PC-3 (cell line): ENCODE results near the gene RPL29. TPM values are rescaled to one million over a fixed set of nuclear protein-coding genes. Genes with fewer than 3 reads are reported as not detected.
A peak's percentile ranks its signal among the peaks of the same experiment; 100 is the strongest.

Experiments used
- ATAC-seq: fragments of 200-7000 bp; cut with Tn5 transposase; 2 replicates; pipeline ENCODE4 v1.9.1; 2020; ENCODE audit warnings: mild to moderate bottlenecking, moderate library complexity
- BruUV-seq: library from RNA; stranded (reverse); fragments of 400-500 nt; replicated peaks from 2 replicates; lab custom pipeline; 2021; lab: Mats Ljungman, UMichigan
- CTCF ChIA-PET: fragments of 300-600 bp; sonication (Branson Sonifier 250); formaldehyde crosslinking; loops from one replicate; lab custom pipeline; 2022; ENCODE audit warnings: antibody characterized with exemption; lab: Charles Lee
- POLR2A ChIA-PET: fragments of 300-600 bp; sonication (Branson Sonifier 250); formaldehyde crosslinking; loops from one replicate; lab custom pipeline; 2022; ENCODE audit warnings: antibody characterized with exemption; ENCODE audit not compliant: unreplicated experiment; lab: Charles Lee
- DNase-seq: peaks from one replicate; pipeline ENCODE4 v3.0.0-alpha.2; 2015
- H2AFZ ChIP-seq: fragments of 300-600 bp; sonication (generic); 2 replicates; pipeline ENCODE4 v1.6.0; 2016; ENCODE audit warnings: antibody characterized with exemption, low read length
- H3F3A ChIP-seq: fragments of 300-600 bp; sonication (generic); one replicate; pipeline ENCODE4 v1.6.0; 2017; ENCODE audit warnings: antibody characterized with exemption, low read length, control low read depth, mild to moderate bottlenecking; ENCODE audit not compliant: unreplicated experiment
- H3K27ac ChIP-seq: fragments of 300-600 bp; sonication (generic); 2 replicates; pipeline ENCODE4 v1.5.1; 2016; ENCODE audit warnings: mild to moderate bottlenecking, low read length
- H3K27me3 ChIP-seq: fragments of 300-600 bp; sonication (generic); 2 replicates; pipeline ENCODE4 v1.6.1; 2016; ENCODE audit warnings: low read length, mixed read lengths
- H3K36me3 ChIP-seq: fragments of 300-600 bp; sonication (generic); 2 replicates; pipeline ENCODE4 v1.6.1; 2016; ENCODE audit warnings: low read depth, mixed run types, low read length, mixed read lengths
- H3K4me1 ChIP-seq: fragments of 300-600 bp; sonication (generic); 2 replicates; pipeline ENCODE4 v1.5.1; 2016; ENCODE audit warnings: low read length; ENCODE audit not compliant: insufficient read depth
- H3K4me2 ChIP-seq: fragments of 300-600 bp; sonication (generic); 2 replicates; pipeline ENCODE4 v1.6.0; 2016; ENCODE audit warnings: low read length
- H3K4me3 ChIP-seq: fragments of 300-600 bp; sonication (generic); 2 replicates; pipeline ENCODE4 v1.5.1; 2016; ENCODE audit warnings: mild to moderate bottlenecking, low read length, mixed read lengths
- H3K79me2 ChIP-seq: fragments of 300-600 bp; sonication (generic); 2 replicates; pipeline ENCODE4 v1.6.1; 2017; ENCODE audit warnings: low read length, mixed read lengths
- H3K9ac ChIP-seq: fragments of 300-600 bp; sonication (generic); 2 replicates; pipeline ENCODE4 v1.6.0; 2016; ENCODE audit warnings: mild to moderate bottlenecking, low read length
- H3K9me2 ChIP-seq: fragments of 300-600 bp; sonication (generic); replicated peaks from 2 replicates; pipeline ENCODE4 v1.6.1; 2016; ENCODE audit warnings: mixed run types, low read length, mixed read lengths
- H3K9me3 ChIP-seq: fragments of 300-600 bp; sonication (generic); 2 replicates; pipeline ENCODE4 v1.6.1; 2016; ENCODE audit warnings: low read length, mixed read lengths
- H4K20me1 ChIP-seq: fragments of 300-600 bp; sonication (generic); 2 replicates; pipeline ENCODE4 v1.6.1; 2016; ENCODE audit warnings: low read length, mixed read lengths
- CTCF ChIP-seq: fragments of 300-600 bp; sonication (generic); conservative IDR thresholded peaks from 2 replicates; pipeline ENCODE4 v1.5.1; 2017; ENCODE audit warnings: antibody characterized with exemption, low read depth, mild to moderate bottlenecking, low read length
- EZH2 ChIP-seq: fragments of 300-600 bp; sonication (generic); IDR thresholded peaks from one replicate; pipeline ENCODE4 v1.6.1; 2017; ENCODE audit warnings: antibody characterized with exemption, mild to moderate bottlenecking, low read length; ENCODE audit not compliant: unreplicated experiment
- EZH2phosphoT487 ChIP-seq: fragments of 300-600 bp; sonication (generic); IDR thresholded peaks from 2 replicates; pipeline ENCODE4 v1.6.1; 2018; ENCODE audit warnings: mild to moderate bottlenecking, antibody characterized with exemption, low read length, borderline replicate concordance
- intact Hi-C: fragments of 100-400 bp; cut with micrococcal nuclease; formaldehyde crosslinking; loops from 2 replicates; pipeline ENCODE4 v1.9.0; 2023
- total RNA-seq: library from RNA; depleted of rRNA; stranded (reverse); fragments of >200 nt; gene quantifications from 2 replicates; pipeline ENCODE4 v1.2.3, GENCODE V29; 2014

RPL29 gene
- total RNA-seq, 1 experiment from 2014 or later = 1,807 TPM

GRCh38 chr3:51986010-51986947 lies 9.4 kb downstream of the RPL29 start:
- Histone ChIP-seq H4K20me1 (no peaks in the 10 kb centered on the region), H3K36me3 (no peaks in the 10 kb centered on the region; the same call in 1 of the 2 replicates), H3K9me3 (no peaks in the 10 kb centered on the region), H3K79me2 (peaks cover 21% of the 10 kb centered on the region), H2AFZ (no peak overlapping the region), H3K27me3 (no peaks in the 10 kb centered on the region), H3K9ac (no peak overlapping the region), H3F3A (no peaks in the 10 kb centered on the region), H3K9me2 (no peaks in the 10 kb centered on the region), H3K4me2 (no peak overlapping the region), H3K4me1 (peaks cover 20% of the 10 kb centered on the region), H3K27ac (no peak overlapping the region), H3K4me3 (no peak overlapping the region)
- ATAC-seq (no peak), DNase-seq (no peak)
- ChIA-PET CTCF (no interaction called here), POLR2A (interaction anchor here (0.6 kb wide), 1 partner anchor 67 kb away, joined by 6 read pairs; no protein-coding TSS in a partner anchor)
- BruUV-seq = no TSS peak
- TF ChIP-seq EZH2 (no peak), EZH2phosphoT487 (no peak), CTCF (no peak)
- intact Hi-C loops = no loop called here

GRCh38 chr3:51985063-51985462 lies 10.6 kb downstream of the RPL29 start:
- Histone ChIP-seq H3K79me2 (peaks cover 26% of the 10 kb centered on the region), H3K9me3 (no peaks in the 10 kb centered on the region), H3F3A (no peaks in the 10 kb centered on the region), H3K4me1 (peaks cover 20% of the 10 kb centered on the region), H4K20me1 (no peaks in the 10 kb centered on the region), H3K9me2 (no peaks in the 10 kb centered on the region), H3K4me2 (no peak overlapping the region), H3K27ac (no peak overlapping the region), H3K9ac (no peak overlapping the region), H3K4me3 (no peak overlapping the region), H2AFZ (no peak overlapping the region), H3K27me3 (no peaks in the 10 kb centered on the region), H3K36me3 (no peaks in the 10 kb centered on the region)
- ChIA-PET POLR2A (no interaction called here), CTCF (no interaction called here)
- ATAC-seq (no peak), DNase-seq (no peak)
- no TSS peak for BruUV-seq
- no peak for TF ChIP-seq CTCF
- no peak for TF ChIP-seq EZH2phosphoT487
- TF ChIP-seq EZH2 = no peak
- intact Hi-C loops = no loop called here

GRCh38 chr3:51984269-51984647 lies 11.4 kb downstream of the RPL29 start:
- DNase-seq (no peak), ATAC-seq (no peak)
- Histone ChIP-seq H4K20me1 (no peaks in the 10 kb centered on the region), H3K79me2 (peaks cover 26% of the 10 kb centered on the region), H3K9me3 (no peaks in the 10 kb centered on the region), H3K9ac (no peak overlapping the region), H3K4me1 (peaks cover 20% of the 10 kb centered on the region), H3K4me3 (peak overlapping the region; percentile 64; the same call in 1 of the 2 replicates), H2AFZ (no peak overlapping the region), H3F3A (no peaks in the 10 kb centered on the region), H3K27me3 (no peaks in the 10 kb centered on the region), H3K4me2 (peak overlapping the region; percentile 88), H3K9me2 (no peaks in the 10 kb centered on the region), H3K36me3 (no peaks in the 10 kb centered on the region), H3K27ac (no peak overlapping the region)
- CTCF ChIA-PET = no interaction called here
- BruUV-seq = no TSS peak
- no peak for TF ChIP-seq CTCF
- intact Hi-C loops = no loop called here
- POLR2A ChIA-PET = interaction anchor here (1.0 kb wide), 1 partner anchor 8 kb away, joined by 3 read pairs; no protein-coding TSS in a partner anchor
